Sigmoid colon (tissue), 4 donors: Measurements from ENCODE around the gene MAGI2.

Experiments
- CTCF ChIP-seq, 4 experiments: fragments of 450-650 bp in 3 of 4; fragments of 200-600 bp in 1 of 4; IDR thresholded peaks; one replicate each; pipeline ENCODE4 v1.5.1; 2016 to 2019; ENCODE audit warnings: antibody characterized with exemption in 4 of 4, mild to moderate bottlenecking in 3 of 4, moderate library complexity in 2 of 4
- EP300 ChIP-seq, 4 donors: sonication (generic); formaldehyde crosslinking; IDR thresholded peaks; one replicate each; pipeline ENCODE4 v1.6.1; 2017; ENCODE audit warnings: antibody characterized with exemption in 4 of 4
- POLR2A ChIP-seq, 2 donors: fragments of 450-650 bp; IDR thresholded peaks; one replicate each; pipeline ENCODE4 v1.6.1; 2016; ENCODE audit warnings: antibody characterized with exemption in 2 of 2, mild to moderate bottlenecking in 2 of 2, moderate library complexity in 2 of 2
- POLR2AphosphoS5 ChIP-seq, 4 donors: sonication (generic); formaldehyde crosslinking; IDR thresholded peaks; one replicate each; pipeline ENCODE4 v1.6.1; 2017; ENCODE audit warnings: antibody characterized with exemption in 4 of 4

- TF ChIP-seq CTCF (IDR thresholded peaks at IDR 0.05) (no peak), POLR2A (IDR thresholded peaks at IDR 0.05) (no peak), EP300 (IDR thresholded peaks at IDR 0.05) (no peak), POLR2AphosphoS5 (IDR thresholded peaks at IDR 0.05) (no peak)
These were observed 1327.6 kb downstream of the MAGI2 start for GRCh38 chr7:78125884-78126283.
